ENCODE results near the gene NVL.
"Not testable (repeated sequence)": the region's sequence is repeated elsewhere in the genome, so short reads cannot be mapped to it uniquely, and the experiment has no call there.

Gene NVL

GRCh38 chr1:224329842-224330753 lies at the start of gene NVL:
Gene NVL (minus strand): TSS chr1:224330172. CDS start chr1:224330127, 45 bp downstream.
- DNase-seq (ENCODE audit: low read depth, low spot score) = peak; percentile 62

DNA sequence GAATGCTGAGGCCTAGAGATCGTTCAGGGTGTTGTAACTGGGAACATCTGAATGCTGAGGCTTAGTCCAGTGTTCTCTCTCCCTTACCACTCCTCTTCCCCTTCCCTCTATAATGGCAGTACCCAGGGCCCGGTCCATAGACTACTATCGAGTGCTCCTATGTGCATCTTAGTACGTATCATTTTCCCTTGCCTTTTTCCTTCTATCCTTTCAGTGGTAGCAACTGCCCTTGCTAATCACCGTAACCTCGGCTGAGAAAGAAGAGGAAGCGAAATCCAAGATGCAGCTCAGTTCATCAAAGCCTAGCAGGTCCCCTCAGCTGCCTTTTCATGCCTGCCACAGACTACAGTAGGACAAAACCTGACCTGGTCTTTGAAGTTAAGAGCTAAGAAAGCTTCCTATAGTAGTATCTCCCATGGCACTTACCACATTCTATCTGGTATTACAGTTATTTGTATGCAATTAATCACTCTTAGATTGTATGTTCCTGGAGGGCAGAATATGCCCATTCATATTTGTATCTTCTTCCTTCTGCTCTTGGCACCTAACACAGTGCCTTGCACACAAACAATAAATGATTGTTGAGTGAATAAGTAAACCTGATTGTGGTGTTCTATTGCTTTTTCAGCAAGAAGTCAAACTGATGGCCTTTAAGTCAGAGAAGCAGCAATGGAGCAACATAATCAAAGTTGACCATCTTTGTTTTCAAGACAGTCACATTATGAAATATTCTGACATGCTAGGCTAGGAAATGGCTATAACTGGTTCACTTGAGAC lies 49.1 kb upstream of the NVL start:
- DNase-seq (ENCODE audit: low read depth, low spot score) = no peak

DNA sequence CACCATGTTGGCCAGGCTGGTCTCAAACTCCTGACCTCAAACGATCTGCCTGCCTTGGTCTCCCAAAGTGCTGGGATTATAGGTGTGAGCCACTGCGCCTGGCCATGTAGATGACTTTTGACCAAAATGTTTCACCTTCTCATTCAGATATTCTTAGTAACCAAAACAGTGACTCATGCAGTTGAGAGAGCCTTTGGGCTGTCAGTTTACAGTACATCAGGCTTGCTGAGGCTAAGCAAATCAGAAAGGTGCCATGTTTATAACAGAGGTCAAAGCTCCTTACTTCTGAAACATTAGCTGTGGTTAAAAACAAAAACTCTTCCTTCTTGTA lies 47.7 kb upstream of the NVL start:
- DNase-seq (ENCODE audit: low read depth, low spot score) = no peak

- no peak for DNase-seq (ENCODE audit: low read depth, low spot score)
Observed at GRCh38 chr1:224375059-224375458, 45.1 kb upstream of the NVL start.

DNA sequence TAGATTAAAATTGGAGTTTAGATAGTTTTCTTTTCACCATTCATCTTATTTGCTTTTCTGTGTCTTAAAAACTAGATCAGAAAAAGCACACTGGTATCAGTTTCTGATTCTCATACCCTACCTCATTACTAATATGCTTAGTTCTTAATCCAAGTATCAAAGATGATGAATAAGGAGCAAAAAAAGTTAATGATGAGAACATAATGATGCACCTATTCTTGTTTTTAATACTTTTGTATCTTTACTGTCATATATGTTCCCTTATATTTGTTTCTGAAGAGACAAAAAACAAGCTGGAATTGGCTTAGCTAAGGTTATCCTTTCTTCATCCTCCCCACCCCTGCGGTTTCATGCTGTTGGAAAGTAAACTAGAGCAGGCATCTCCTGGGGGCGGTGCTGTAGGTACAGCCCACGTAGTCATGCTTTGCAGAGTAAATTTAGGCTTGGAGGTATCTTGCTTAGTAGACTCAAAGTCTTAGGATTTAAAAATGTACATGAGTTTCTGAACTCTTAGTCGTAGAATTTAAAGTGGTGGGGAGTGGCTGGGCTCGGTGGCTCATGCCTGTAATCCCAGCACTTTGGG lies 43.1 kb upstream of the NVL start:
- DNase-seq (ENCODE audit: low read depth, low spot score) = no peak

GRCh38 chr1:224368409-224368808 lies 38.4 kb upstream of the NVL start:
- no peak for DNase-seq (ENCODE audit: low read depth, low spot score)

- no peak for DNase-seq (ENCODE audit: low read depth, low spot score)
Observed at GRCh38 chr1:224359207-224359606, 29.2 kb upstream of the NVL start.

DNA sequence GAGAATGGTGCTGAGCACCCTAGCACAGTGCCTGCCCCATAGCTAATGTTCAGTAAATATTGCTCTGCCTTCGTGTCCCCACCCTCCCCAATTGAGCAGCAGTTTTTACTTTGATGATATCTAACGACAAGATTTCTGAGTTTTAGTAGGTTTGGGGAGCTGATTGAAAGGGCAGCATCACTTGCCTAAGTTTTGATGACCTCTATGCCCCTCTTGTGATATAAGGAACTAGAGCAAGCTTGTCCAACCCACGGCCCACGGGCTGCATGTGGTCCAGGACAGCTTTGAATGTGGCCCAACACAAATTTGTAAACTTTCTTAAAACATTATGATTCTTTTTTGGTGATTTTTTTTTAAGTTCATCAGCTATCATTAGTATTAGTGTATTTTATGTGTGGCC lies 28.3 kb upstream of the NVL start:
- no peak for DNase-seq (ENCODE audit: low read depth, low spot score)

- no peak for DNase-seq (ENCODE audit: low read depth, low spot score)
Observed at GRCh38 chr1:224357626-224358124, 27.7 kb upstream of the NVL start.

GRCh38 chr1:224356685-224357625 lies 27.0 kb upstream of the NVL start, which contains the start of gene CNIH4:
Gene CNIH4 (plus strand): TSS chr1:224356879. CDS start chr1:224356925, 46 bp downstream.
- DNase-seq (ENCODE audit: low read depth, low spot score) = peak; percentile 85

DNA sequence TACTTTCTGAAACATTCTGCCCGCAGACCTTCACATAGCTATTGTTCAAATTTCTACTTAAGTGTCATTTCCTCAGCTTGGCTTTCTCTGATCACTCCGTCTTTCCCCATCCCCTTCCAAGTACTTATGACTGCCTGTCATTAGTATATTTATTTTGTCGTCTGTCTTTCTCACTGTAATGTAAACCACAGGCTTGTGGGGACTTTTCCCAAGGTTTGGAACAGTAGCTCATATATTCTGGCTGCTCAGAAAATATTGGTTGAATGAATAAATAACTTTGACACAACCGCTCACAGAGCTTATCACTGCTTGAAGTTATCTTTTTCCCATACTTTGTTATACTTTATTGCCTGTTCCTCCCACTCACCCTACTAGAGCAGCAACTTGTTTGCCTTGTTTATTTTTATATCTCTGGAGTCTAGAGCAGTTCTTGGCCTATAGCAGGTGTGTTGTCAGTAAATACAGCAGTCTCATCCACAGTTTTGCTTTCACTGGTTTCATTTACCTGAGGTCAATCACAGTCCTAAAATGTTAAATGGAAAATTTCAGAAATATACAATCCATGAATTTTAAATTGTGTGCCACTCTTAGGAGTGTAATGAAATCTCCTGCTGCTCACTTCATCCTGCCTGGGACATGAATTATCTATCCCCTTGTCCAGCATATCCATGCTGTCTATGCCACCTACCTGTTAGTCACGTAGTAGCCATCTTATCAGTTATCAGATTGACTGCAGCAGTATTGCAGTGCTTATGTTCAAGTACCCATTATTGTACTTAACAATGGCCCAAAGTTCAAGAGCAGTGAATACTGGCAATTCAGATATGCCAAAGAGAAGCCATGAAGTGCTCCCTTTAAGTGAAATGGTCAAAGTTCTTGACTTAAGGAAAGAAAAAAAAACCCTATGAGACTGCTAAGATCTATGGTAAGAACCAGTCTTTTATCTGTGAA lies 24.3 kb upstream of the NVL start:
- no peak for DNase-seq (ENCODE audit: low read depth, low spot score)

GRCh38 chr1:224352436-224353085 lies 22.6 kb upstream of the NVL start:
- DNase-seq (ENCODE audit: low read depth, low spot score) = not testable (repeated sequence)

- DNase-seq (ENCODE audit: low read depth, low spot score) = not testable (repeated sequence)
Observed at GRCh38 chr1:224349716-224350115, 19.7 kb upstream of the NVL start.

DNA sequence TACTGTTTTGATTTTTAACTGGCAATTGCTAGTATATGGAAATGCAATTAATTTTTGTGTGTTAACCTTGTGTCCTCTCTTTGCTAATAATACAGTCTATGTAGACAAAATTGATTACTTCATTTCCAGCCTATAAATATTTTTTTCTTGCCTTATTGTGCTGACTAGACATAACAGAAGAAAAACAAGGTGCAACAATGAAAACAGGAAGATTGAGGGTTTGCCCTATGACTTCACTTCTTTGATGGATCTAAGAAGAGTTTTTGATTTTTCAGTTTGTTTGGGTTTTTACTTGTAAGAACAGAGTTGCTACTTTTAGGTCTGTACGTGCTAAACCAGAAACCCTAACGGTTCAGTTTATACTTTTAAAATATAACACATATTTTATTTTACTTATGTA lies 18.2 kb upstream of the NVL start:
- DNase-seq (ENCODE audit: low read depth, low spot score) = no peak

GRCh38 chr1:224343679-224344078 lies 13.7 kb upstream of the NVL start:
- DNase-seq (ENCODE audit: low read depth, low spot score) = no peak

DNA sequence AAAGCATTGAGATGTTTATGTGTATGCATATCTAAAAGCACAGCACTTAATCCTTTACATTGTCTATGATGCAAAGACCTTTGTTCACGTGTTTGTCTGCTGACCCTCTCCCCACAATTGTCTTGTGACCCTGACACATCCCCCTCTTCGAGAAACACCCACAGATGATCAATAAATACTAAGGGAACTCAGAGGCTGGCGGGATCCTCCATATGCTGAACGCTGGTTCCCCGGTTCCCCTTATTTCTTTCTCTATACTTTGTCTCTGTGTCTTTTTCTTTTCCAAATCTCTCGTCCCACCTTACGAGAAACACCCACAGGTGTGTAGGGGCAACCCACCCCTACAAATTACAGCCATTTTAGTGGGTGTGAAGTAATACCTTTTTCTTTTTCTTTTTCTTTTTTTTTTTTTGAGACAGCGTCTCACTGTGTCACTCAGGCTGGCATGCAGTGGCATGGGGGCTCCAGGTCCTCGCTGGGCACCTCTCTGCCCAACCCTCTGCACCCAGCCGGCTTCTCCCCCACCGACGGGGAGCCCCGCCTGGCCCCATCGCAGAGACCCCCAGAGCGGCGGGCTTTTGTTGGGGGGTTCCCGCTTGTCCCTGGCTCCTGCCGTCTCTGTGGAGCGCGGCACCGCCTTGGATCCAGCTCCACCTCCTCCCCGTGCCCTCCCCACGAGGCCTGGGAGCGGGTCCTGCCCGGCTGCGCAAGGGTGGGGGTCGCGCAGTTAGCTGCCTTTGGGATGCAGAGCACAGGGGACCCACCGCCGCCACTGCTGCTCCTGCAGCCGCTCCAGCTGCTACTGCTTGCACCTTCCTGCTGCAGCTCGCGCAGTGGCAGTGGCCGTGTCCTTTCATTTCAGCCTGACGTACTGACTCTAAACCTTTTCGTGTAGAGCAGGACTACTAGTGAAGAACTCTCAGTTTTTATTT lies 10.7 kb upstream of the NVL start:
- DNase-seq (ENCODE audit: low read depth, low spot score) = not testable (repeated sequence)

GRCh38 chr1:224339442-224340033 lies 9.6 kb upstream of the NVL start:
- no peak for DNase-seq (ENCODE audit: low read depth, low spot score)
